Lung (tissue), 12 donors: ENCODE results near the gene GTF2F2. TPM values are rescaled to one million over a fixed set of nuclear protein-coding genes. Genes with fewer than 3 reads are reported as not detected.
"Not testable (repeated sequence)": the region's sequence is repeated elsewhere in the genome, so short reads cannot be mapped to it uniquely, and the experiment has no call there.

ENCODE experiments used
- ATAC-seq: fragments of 200-7000 bp; cut with Tn5 transposase; one replicate; pipeline ENCODE4 v1.9.1; 2020; ENCODE audit warnings: moderate number of reproducible peaks; ENCODE audit not compliant: insufficient read depth, low FRiP score
- DNase-seq, 3 donors: peaks; one replicate each; pipeline ENCODE4 v3.0.0-alpha.2; 2013 to 2017
- H3K27ac ChIP-seq, 2 donors: one replicate each; pipeline ENCODE4 v1.5.1; 2013; ENCODE audit warnings: mild to moderate bottlenecking in 2 of 2, moderate library complexity in 2 of 2, control low read depth in 1 of 2, inconsistent platforms in 1 of 2, low read depth in 1 of 2, low read length in 1 of 2
- H3K27me3 ChIP-seq, 3 donors: one replicate each; pipeline ENCODE4 v1.5.1; 2013; ENCODE audit warnings: low read length in 2 of 3; ENCODE audit not compliant: control insufficient read depth in 3 of 3, insufficient read depth in 3 of 3
- H3K36me3 ChIP-seq, 4 donors: one replicate each; pipeline ENCODE4 v1.5.1; 2013; ENCODE audit warnings: low read length in 4 of 4, mild to moderate bottlenecking in 1 of 4, moderate library complexity in 1 of 4; ENCODE audit not compliant: control insufficient read depth in 4 of 4, insufficient read depth in 4 of 4
- H3K4me1 ChIP-seq, 5 donors: one replicate each; pipeline ENCODE4 v1.5.1; 2013; ENCODE audit warnings: low read length in 5 of 5, mild to moderate bottlenecking in 2 of 5, moderate library complexity in 1 of 5; ENCODE audit not compliant: control insufficient read depth in 5 of 5, insufficient read depth in 5 of 5
- H3K4me3 ChIP-seq: one replicate; pipeline ENCODE4 v1.5.1; 2013; ENCODE audit warnings: mild to moderate bottlenecking, control low read depth, moderate library complexity
- H3K9ac ChIP-seq, 2 donors: one replicate each; pipeline ENCODE4 v1.5.1; 2013; ENCODE audit warnings: low read length in 2 of 2, control low read depth in 1 of 2; ENCODE audit not compliant: insufficient read depth in 1 of 2
- H3K9me3 ChIP-seq, 4 donors: one replicate each; pipeline ENCODE4 v1.5.1; 2013; ENCODE audit warnings: low read length in 3 of 4, mild to moderate bottlenecking in 1 of 4, moderate library complexity in 1 of 4; ENCODE audit not compliant: control insufficient read depth in 4 of 4, insufficient read depth in 3 of 4
- WGBS, 2 donors: extraction: QIAGEN DNeasy Blood & Tissue Kit; methylation state at CpG; one replicate each; pipeline ENCODE4 v1.1.7; 2013; 5-methylcytosine and 5-hydroxymethylcytosine counted together
- polyA plus RNA-seq, 2 donors: library from polyadenylated mRNA; stranded (reverse); fragments of 200-250 nt; gene quantifications; one replicate each; pipeline ENCODE4 v1.2.1, GENCODE V29; 2013
- total RNA-seq, 2 donors: library from RNA; depleted of rRNA in 1 of 2; stranded (reverse); fragments of >200 nt in 1 of 2; gene quantifications; one replicate each; pipeline ENCODE4 v1.2.1, GENCODE V29; 2014 to 2021
- TF ChIP-seq, protein P1 (sequence below): IDR thresholded peaks from 2 replicates; pipeline ENCODE4 v1.5.1; 2012; ENCODE audit warnings: mild to moderate bottlenecking; ENCODE audit errors: control extremely low read depth, extremely low read depth
- donor health status: control.
- donor health status: control.
- donor health status: Bipolar disorder and iron deficiency.
- donor health status: healthy.
- donor health status: DM: yes; HTN: yes; CAD: no.

The GTF2F2 gene
- total and polyA plus RNA-seq, 4 donors = 13.7 to 21.3 (median 14.3) TPM

GRCh38 chr13:45184693-45185092 is 64.4 kb downstream of the GTF2F2 start:
- H3K27me3 ChIP-seq = no peaks in the 10 kb centered on the region
- H3K27ac ChIP-seq = no peak overlapping the region
- TF ChIP-seq, protein P1, sequence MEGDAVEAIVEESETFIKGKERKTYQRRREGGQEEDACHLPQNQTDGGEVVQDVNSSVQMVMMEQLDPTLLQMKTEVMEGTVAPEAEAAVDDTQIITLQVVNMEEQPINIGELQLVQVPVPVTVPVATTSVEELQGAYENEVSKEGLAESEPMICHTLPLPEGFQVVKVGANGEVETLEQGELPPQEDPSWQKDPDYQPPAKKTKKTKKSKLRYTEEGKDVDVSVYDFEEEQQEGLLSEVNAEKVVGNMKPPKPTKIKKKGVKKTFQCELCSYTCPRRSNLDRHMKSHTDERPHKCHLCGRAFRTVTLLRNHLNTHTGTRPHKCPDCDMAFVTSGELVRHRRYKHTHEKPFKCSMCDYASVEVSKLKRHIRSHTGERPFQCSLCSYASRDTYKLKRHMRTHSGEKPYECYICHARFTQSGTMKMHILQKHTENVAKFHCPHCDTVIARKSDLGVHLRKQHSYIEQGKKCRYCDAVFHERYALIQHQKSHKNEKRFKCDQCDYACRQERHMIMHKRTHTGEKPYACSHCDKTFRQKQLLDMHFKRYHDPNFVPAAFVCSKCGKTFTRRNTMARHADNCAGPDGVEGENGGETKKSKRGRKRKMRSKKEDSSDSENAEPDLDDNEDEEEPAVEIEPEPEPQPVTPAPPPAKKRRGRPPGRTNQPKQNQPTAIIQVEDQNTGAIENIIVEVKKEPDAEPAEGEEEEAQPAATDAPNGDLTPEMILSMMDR = no peak
- peaks cover 0 to 2% (median 0%) of the 10 kb centered on the region in 5 donors for H3K4me1 ChIP-seq
- no peak overlapping the region for H3K4me3 ChIP-seq
- ATAC-seq = no peak
- peaks cover 0 to 4% (median 2%) of the 10 kb centered on the region in 4 donors for H3K36me3 ChIP-seq
- no peaks in the 10 kb centered on the region for H3K9me3 ChIP-seq
- DNase-seq = no peak
- WGBS, 2 donors = 94 to 95% methylated on average over 5 of the region's 5 CpGs
- no peak overlapping the region for H3K9ac ChIP-seq

DNA sequence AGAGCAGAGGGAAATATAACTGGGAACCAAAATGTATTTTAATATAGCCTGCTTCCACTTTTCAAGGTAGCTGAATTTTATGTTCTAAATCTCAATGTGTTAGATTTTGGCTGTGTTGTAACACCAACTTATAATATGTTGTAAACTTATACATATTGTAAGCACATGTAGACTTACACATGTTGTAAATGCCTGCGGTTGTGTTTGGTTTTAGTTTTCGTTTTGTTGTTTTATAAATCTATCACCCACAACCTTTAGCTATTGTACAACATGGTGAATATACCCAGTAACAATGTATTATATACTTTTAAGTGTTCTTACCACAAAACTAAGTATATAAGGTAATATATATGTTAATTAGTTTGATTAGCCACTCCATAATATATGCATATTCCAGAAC is 65.0 kb downstream of the GTF2F2 start:
- H3K4me1 ChIP-seq = peaks cover 0 to 2% (median 0%) of the 10 kb centered on the region in 5 donors
- WGBS, 2 donors = 96 to 98% methylated on average over 2 of the region's 2 CpGs
- no peak overlapping the region for H3K4me3 ChIP-seq

GRCh38 chr13:45189077-45189476 is 68.8 kb downstream of the GTF2F2 start:
- H3K27ac ChIP-seq, H3K4me1 ChIP-seq, H3K4me3 ChIP-seq, DNase-seq, H3K9me3 ChIP-seq, H3K9ac ChIP-seq, H3K36me3 ChIP-seq, ATAC-seq, H3K27me3 ChIP-seq: not testable (repeated sequence)
- 89 to 99% methylated on average over 4 of the region's 4 CpGs for WGBS, 2 donors

More for the DNA sequence above, 65.0 kb downstream of the GTF2F2 start:
- Histone ChIP-seq H3K36me3 (peaks cover 0 to 6% (median 2%) of the 10 kb centered on the region in 4 donors), H3K9ac (no peak overlapping the region), H3K9me3 (no peaks in the 10 kb centered on the region), H3K27me3 (no peaks in the 10 kb centered on the region), H3K27ac (no peak overlapping the region)
- TF ChIP-seq, protein P1 = no peak
- DNase-seq (no peak), ATAC-seq (no peak)

DNA sequence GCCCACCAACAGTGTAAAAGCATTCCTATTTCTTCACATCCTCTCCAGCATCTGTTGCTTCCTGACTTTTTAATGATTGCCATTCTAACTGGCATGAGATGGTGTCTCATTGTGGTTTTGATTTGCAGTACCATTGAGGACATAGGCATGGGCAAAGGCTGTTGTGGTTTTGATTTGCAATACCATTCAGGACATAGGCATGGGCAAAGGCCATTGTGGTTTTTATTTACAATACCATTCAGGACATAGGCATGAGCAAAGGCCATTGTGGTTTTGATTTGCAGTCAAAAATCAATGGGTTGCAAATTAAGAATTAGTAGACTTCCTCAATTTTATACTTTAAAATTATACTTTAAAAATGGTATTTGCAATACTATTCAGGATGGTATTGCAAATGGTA is 69.2 kb downstream of the GTF2F2 start:
- not testable (repeated sequence) for H3K36me3 ChIP-seq, H3K4me1 ChIP-seq, H3K27ac ChIP-seq, H3K9me3 ChIP-seq, ATAC-seq, DNase-seq, H3K27me3 ChIP-seq, H3K4me3 ChIP-seq, H3K9ac ChIP-seq

- H3K4me1 ChIP-seq = no peaks in the 10 kb centered on the region
- H3K36me3 ChIP-seq = peaks cover 0 to 3% (median 0%) of the 10 kb centered on the region in 4 donors
- H3K27ac ChIP-seq = no peak overlapping the region
- WGBS, 2 donors = 61 to 87% methylated on average over 1 of the region's 1 CpG
- H3K9ac ChIP-seq = no peak overlapping the region
- H3K4me3 ChIP-seq = no peak overlapping the region
- no peak for DNase-seq
- ATAC-seq = no peak
- H3K9me3 ChIP-seq = no peaks in the 10 kb centered on the region
- H3K27me3 ChIP-seq = no peaks in the 10 kb centered on the region
- TF ChIP-seq, protein P1 = no peak
These were observed 71.6 kb downstream of the GTF2F2 start for GRCh38 chr13:45191874-45192273.
